NOMO-1 treated with dmso at 0.1 percent for 144 hours (cell line): ENCODE measurements around the gene TNNC1.

ENCODE experiments used
- DNase-seq: peaks from one replicate; lab custom pipeline; 2025; ENCODE audit not compliant: unreplicated experiment; lab: John Stamatoyannopoulos, UW

Gene TNNC1

DNA sequence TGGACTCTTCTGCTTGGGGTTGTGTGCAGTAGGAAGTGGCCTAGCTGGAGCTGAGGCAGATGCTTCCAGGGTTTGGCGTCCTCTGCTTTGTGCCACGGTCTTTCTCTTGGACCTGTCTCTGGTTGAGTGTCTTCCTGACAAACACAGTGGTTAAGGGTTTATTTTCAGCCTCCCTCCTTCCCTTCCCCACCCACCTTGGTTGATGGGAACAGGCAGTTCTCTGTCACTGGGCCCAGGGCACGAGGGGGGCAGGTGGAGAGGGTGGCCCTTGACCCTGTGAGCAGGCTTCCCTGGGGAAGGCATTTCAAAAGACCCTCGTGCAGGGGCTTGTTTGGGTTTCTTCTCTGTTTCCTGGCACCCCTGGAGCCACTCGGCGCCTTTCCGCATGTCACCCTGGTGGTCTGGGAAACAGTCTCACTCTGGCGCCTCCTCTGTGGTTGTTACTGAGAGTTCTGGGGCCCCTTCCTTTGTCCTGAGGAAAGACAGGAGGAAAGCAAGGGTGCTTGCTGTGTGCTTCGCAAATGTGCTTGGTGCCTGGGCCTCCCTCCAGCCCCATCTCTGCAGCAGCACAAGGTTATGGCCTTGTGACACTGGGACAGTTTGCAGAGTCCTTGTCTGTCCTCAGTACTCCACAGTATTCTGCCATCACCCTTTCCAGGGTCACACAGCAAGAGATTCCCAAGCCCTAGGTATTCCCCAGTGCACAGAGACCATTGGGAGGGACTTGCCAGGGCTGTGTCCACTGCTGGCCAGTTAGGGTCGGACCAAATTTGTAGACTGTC lies 31.0 kb upstream of the TNNC1 start:
- no peak for DNase-seq

DNA sequence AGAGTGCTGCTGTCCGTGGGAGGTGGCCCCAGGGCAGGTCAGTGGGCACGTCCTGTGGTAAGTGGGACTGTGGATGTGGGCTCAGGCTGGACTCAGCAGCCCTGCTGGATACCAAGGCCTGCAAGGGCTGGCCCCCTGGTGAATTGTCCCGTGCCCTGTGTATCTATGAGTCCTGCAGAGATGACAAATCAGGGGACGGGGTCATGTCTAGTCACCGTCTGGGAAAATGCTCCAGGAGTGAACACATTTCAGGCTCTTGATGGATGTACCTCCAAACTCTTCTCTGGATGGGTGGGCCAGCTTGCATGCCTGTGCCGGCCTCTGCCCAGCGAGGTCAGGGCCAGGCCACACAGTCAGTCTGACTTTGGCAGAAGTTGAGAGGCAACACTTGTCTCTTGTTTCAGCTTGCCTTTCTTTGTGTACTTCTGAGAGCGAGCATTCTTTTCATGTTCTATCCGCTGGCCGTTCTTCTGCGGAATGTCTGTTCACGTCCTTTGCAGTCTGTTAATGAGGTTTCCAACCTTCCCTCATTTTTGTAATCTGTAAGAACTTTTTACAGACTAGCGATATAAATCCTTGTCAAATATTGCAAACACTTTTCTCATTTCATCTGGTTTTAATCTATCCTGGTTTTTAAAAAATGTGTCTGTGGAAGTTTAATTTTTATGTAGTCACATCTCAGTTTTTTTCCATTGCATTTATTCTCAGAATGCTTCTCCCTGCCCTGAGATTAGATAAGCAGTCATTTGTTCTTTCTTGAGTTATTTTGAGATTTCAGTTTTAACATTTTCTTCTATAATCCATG lies 29.9 kb upstream of the TNNC1 start:
- no peak for DNase-seq

DNA sequence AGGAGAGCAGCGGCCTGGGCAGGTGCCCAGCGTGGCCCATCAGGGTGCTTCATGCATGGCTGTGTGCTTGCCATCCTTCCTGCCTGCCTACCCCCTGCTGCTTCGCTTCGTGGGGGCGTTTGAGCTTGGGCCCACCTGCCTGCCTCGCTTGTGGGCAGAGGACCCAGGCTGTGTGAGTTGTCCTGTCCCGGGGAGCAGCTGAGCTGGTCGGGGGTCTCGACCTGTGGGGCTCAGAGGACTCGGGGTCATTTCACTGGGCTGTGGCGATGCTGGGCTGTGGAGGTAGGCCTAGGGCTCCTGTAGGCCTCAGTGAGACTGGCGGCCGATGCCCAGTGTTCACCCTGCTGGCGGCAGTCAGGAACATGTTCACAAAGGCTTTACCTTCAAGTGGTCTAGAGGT lies 29.2 kb upstream of the TNNC1 start:
- no peak for DNase-seq

DNA sequence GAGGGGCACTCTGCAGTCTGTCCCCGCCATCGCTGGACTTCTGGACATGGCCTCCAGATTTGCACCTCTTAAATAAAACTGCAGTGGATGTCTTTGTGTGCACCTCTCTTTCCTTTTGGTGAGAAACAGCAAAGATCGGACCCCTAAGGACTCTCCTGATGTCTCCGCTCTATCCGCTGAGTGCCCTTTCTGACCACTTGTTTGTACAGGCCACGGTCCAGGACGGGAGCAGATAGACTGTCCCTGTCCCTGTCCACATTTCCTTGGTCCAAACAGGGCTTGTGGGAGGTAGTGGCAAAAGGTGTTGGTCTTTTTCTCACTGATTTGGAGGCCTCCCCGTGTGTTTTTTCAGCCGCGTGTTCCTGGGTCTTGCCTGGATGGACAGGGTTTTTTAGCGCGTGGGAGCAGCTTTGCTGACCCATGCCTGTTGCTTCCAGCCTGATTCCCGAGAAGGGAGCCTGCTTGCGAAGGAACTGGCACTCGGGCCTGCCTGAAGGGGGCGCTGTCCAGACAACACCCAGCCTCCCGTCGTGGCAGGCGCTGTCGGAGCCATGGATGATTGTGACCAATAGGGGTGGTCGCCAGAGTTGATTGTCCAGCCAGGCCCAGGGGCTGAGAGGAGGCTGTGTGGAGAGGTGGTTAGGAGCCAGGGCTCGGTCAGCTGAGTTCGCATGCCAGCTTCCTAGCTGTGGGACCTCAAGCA lies 28.1 kb upstream of the TNNC1 start:
- no peak for DNase-seq

DNA sequence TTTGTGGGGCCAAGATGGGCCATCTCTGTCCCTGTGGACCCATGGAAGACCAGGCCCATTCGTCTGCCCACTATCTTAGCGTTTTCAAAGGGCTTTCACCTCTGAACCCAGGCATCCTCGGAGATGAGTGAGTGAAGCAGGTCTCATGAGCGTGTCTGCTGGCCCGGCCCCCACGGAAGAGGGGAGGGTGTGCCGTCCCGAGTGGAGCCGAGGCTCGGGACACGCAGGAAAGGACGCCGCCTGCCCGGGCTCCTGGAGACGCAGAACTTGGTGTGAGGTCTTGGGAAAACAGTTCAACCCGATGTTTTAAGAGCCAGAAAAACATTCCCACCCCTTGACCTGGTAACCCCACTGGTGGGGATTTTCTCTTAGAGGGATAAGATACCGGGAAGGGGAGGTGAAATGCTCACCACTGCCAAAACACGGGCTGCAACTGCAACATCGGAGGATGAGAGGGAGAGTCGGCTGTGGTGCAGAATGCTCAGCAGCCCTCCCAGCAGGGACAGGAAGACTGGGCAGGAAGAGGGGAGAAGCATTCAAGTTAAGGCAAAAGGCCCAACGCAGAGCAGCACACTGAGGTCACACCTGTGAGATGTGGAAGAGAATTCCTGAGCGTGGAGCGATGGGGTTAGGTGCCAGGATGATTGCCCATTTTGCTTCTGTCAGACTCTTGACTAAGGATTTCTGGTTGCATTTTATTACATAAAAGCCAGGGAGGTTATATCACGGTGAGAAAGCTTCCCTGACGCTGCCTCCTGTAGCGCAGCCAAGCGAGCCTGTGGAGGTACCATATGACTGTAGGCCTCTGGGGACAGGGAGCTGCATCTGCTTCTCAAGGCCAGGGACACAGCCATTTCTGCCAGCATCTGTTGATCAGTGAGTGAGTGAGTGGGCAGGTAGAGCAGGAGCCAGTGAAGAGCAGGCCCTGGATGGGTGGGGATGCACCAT lies 27.2 kb upstream of the TNNC1 start:
- no peak for DNase-seq

DNA sequence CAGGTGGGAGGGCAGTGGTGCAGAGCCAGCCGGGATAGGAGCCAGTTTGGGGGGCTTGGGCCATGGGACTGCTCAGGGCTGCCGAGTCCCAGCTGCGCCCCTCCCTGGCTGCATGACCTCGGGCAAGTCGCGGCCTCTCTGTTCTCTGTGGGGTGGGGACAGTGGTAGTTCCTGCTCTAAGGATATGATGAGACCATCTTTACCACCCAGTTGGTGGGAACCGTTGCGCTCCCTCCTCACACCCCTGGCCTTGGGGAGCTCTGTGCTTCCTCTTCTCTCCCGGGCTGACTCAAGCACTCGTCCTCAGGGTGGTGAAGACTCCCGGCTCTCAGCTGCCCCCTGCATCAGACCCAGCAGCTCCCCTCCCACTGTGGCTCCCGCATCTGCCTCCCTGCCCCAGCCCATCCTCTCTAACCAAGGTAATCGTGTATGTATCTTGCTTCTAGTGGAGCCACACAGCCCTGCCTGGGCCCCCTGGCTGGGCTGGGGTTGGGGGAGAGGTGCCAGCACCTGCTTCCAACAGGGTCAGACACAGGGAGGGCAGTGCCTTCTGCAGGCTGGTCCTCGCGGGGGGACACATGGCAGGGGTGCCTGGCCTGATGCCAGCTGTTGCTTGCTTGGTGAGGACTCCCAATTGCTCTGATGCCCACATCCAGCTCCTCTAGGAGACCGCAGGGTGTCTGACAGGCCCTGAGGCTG lies 26.2 kb upstream of the TNNC1 start:
- no peak for DNase-seq

DNA sequence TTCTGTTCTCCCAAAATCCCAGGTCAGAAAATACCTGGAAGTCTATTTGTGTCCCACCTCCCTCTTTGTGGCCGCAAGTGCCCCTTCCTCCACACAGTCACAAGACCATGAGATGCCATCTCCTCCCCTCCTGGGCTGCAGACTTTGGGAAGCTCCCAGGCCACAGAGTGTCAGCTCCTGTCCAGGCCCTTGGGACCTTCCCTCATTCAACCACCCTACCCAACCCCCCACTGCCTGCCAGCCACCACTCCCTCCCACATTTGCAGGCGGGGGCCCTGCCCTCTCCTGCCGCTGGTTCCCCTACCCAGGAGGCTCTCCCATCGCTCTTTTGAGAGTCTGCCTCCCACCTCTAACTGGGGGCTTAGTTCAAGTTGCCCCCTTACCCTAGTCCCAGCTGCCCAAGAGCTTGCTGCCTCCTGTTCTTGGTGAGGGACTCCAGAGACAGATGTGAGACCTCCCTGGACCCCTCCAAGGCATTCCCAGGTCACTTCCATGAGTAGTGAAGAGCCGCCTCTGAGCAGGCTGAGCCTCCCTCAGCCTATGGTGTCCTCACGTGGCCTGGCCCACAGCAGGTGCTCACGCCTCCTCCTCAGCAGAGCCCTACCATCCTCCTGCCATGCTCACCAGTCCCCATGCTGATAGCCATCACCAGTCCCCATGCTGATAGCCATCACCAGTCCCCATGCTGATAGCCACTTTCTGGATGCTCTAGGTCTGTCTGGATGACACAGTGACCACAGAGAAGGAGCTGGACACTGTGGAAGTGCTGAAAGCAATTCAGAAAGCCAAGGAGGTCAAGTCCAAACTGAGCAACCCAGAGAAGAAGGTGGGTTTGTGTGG lies 25.4 kb upstream of the TNNC1 start:
- no peak for DNase-seq

DNA sequence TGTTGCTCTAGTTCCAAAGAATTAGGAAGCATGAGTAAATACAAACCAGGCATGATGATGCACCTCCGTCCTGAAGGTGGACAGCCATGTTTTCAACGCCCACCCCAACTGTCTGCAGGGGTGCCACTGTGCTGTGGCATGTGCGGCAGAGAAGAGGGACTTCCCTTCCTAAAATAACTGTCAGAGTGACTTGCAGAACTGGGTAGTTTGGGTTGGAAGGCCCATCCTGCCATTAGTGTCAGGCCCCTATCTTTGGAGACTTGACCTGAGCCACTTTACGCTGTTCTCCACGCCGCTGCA lies 23.9 kb upstream of the TNNC1 start:
- DNase-seq: no peak

DNA sequence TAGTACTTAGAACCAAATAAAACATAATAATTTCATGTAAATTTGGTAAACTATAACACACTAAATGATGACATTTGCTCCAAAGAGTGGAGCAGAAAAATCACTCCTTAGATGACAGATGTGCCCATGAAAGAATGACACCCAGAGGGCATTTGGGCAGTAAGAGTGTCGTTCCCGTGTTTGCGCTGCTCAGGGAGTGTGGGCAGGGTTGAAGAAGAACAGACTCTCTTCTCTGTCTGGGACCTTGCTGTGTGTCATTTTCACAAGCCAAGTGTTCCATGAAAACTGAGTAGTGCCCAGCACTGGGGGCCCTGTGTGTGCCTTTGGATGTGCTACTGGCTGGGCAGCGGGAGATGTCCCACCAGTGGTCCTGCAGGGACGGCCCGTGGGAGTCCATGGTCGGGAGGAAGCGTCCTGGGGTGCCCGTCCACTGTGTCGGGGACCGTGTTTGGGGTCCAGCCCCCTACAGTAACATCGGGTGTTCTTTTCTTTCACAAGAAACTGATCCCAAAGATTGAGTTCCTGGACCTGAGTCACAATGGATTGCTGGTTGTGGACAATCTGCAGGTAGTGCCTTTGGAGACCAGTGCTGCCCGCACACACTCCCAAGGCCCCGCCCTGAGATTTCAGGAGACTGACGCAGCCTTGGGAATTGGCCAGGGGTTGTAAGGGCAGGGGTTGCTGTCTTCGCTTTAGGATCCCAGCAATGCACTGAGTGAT lies 23.4 kb upstream of the TNNC1 start:
- DNase-seq: no peak

DNA sequence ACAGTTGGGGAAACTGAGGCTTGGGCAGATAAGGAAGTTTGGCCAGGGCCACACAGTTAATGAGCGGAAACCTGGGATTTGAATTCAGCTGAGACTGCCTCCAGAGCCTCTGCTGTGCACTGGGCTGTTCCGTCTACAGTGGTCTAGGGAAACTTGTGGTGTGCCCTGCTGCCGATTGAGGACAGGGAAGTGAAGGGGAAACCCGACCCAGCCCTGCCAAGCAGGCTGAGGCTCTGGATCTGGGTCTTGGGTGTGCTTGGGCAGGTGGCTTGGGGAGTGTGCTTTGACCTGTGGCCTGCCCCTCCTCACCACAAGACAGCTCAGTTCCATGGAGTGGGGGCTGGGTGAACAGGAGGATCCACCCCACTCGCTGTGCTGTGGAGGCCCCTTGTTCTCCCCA lies 19.2 kb upstream of the TNNC1 start:
- DNase-seq: no peak

DNA sequence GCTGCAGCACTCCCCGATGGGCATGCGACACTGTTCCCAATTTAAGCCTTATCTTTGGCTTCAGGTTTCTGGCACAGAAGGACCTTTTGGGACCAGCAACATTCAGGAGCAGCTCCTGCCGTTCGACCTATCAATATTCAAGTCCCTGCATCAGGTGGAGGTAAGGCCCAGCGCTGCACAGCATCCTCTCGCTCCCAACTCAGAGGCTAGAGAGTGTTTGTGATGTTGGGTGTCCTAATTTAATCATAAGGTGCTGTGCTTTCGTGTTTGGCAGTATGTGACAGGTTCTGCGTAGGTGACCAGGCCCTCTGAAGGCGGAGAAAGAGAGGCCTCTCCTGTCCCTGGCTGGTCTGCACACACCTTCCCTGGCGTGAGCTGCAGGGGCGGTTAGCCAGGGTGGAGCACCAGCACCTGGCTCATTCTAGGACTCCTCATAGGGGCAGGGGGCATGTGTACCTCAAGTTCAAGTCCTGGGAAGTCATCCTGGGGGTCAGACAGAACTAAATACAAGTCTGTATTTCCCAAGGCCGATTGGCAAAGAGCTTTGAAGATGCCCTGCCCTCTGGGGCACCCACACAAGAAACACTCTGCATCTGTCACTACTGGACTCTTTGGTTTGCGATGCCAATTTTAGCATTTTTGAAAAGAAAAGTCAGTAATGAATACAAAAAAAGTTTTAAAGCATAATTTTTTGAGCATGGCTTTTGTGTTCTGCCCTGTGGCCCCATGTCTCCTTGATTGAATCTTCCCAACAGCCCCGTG lies 18.6 kb upstream of the TNNC1 start:
- DNase-seq: no peak

DNA sequence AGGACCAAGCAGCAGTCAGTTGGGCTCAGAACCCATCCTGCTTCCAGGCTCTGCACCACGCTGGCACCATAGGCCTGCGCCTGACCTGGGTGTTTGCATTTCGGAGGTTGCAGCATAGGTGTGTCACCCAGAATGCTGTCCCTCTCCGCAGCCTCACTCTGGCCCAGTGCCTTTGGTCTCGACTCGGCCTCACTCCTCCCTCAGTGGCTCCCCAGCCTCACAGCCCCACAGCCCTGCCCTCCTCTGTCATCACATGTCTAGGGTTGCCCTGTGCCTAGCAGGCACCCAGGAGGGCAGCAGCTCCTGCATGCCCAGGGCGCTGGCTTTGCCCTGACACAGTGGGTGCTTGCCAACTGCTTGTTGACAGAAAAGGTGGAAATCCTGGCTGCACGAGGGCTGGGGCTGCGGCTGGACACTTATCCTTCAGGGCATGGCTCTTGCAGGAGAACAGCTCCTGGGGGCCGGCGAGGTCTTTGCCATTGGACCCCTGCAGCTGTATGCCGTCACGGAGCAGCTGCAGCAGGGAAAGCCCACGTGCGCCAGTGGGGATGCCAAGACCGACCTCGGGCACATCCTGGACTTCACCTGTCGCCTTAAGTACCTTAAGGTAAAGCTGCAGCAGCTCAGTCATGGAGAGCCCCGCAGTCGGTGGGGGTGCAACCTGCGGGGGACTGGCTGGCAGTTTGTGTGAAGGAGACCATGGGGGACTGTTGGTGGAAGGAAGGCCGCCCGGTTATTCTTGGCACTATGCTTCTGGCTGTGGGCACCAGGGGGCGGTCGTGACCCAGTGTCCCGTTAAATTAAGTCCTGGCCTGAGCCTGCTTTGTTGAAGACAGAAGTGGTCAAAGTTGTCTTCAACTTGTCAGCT lies 17.8 kb upstream of the TNNC1 start:
- DNase-seq: peak; percentile 14

DNA sequence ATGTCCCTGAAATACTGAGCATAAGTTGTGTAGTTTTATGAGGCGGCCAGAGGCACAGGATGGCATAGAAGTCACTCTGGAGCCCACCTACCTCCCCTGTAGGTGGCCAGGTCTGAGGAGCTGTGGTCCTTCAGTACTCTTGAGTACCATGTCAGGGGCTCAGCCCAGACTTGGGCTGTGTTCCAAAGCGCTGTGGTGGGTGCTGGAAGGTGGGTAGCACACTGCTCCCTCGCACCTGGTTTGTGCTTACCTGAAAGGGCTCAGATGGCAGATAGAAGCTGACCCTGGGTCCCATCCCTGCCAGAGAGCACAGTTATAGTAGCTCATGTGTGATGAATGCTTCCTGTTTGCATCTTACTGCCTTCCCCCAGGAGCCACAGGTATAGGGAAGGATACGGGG lies 17.1 kb upstream of the TNNC1 start:
- no peak for DNase-seq

DNA sequence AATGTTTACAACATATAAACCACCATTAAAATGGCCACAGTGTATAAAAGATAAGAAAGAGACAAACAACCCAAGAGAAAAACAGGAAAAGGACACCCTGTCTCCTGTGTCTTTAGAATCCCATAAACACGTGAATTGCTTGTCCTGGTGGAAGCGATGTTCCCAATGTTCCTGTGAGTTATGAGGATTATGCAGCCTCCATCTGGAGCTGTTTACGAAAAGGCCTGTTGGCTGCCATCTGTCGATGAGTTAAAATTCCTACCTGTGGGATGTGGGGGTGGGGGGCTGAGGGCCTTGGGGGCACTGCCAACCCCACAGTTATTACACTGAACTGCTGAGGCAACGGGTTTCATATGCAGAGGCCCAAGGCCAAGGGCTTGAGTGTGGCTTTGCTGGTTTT lies 15.2 kb upstream of the TNNC1 start:
- DNase-seq: no peak

DNA sequence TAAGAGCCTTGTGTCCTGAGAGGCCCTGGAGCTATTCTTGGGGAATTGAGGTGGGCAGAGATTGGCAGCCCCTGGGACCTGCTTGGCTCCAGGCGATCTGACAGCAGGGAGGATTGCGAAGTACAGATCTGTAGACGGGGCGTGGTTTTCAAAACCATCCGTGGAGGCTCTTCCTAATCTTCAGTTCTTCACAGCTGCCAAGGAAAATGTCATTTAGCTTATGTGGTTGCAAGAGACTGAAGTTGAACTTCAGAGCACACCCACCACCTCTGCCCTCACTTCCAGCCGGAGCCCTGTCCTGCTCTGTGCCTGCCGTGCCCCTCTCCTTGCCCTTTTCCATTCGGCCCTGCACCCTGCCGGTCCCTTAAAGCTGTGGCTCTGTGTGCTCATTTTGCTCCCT lies 14.5 kb upstream of the TNNC1 start:
- DNase-seq: no peak

DNA sequence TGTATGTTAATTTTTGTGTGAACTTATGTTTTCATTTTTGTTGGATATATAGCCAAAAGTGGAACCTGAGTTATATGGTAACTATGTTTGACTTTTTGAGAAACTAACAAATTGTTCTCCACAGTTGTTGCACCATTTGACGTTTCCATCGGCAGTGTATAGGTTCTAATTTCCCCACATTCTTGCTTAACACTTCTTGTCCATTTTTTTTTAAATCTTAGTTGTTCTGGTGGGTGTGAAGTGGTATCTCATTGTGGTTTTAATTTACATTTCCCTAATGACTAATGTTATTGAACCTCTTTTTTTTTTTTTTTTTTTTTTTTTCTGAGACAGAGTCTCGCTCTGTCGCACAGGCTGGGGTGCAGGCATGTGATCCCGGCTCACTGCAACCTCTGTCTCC lies 9.6 kb upstream of the TNNC1 start:
- no peak for DNase-seq

DNA sequence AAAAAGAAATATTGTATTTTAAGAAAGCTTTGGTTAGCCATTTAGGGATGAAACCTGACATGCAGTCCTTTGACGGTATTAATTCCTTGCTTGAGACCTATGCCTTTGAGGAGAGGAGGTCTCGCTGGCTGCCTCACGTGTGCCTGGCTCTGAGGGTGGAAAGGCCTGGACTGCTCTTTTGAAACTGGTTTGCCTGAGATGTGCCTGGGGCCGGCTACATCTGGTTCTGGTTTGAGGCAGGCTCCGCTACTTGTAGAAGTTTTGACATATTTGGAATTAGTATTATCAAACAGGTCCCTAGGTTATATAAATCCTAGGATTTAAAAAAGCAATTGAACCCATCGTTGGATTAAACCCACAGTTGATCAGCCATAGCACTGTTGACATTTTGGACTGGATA lies 8.0 kb upstream of the TNNC1 start:
- DNase-seq: no peak
